ENCODE results near the gene TNFAIP8L3.
"Not testable (repeated sequence)": the region's sequence is repeated elsewhere in the genome, so short reads cannot be mapped to it uniquely, and the experiment has no call there.

Gene TNFAIP8L3

DNA sequence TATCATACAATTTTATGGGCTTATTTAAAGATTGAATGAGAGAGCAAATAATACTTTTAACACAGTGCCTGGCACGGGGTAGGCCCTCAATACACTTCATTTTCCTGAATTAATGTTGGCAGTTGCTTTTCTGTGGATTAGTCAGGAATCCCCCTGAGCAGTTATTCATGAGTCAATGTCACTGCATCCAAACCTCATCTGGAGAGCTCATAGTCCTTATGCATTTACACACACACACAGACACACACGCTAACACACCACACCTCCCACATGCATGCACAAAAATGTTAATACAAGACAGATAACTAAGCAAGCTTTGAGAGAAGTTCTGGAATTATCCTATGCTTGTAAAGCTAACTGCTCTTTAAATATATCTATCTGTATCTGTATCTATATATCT is 34.0 kb upstream of the TNFAIP8L3 start:
- no peak overlapping the region for H3K27ac ChIP-seq
- no peak for TF ChIP-seq ZFX (IDR thresholded peaks at IDR 0.05; ENCODE audit: borderline replicate concordance)
- TF ChIP-seq, protein P1, sequence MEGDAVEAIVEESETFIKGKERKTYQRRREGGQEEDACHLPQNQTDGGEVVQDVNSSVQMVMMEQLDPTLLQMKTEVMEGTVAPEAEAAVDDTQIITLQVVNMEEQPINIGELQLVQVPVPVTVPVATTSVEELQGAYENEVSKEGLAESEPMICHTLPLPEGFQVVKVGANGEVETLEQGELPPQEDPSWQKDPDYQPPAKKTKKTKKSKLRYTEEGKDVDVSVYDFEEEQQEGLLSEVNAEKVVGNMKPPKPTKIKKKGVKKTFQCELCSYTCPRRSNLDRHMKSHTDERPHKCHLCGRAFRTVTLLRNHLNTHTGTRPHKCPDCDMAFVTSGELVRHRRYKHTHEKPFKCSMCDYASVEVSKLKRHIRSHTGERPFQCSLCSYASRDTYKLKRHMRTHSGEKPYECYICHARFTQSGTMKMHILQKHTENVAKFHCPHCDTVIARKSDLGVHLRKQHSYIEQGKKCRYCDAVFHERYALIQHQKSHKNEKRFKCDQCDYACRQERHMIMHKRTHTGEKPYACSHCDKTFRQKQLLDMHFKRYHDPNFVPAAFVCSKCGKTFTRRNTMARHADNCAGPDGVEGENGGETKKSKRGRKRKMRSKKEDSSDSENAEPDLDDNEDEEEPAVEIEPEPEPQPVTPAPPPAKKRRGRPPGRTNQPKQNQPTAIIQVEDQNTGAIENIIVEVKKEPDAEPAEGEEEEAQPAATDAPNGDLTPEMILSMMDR (IDR thresholded peaks at IDR 0.05): no peak

DNA sequence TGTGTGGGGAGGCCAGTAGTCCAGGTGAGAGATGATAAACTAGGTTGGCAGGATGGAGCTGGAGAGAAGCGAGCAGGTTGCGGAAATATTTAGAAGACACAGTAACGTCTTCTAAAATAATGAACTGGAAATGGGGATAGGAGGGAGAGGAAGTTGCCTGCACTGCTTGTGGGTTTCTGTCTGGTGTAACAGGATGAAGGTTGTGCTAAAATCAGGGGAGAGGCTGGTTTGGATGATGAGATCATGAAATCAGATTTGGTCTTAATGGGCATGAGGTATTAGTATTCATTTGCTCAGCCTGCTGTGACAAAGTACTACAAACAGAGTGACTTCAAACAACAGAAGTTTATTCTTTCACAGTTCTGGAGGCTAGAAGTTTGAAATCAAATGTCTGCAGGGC is 32.1 kb upstream of the TNFAIP8L3 start:
- no peak overlapping the region for H3K27ac ChIP-seq
- TF ChIP-seq, protein P1 (IDR thresholded peaks at IDR 0.05): no peak
- TF ChIP-seq ZFX (IDR thresholded peaks at IDR 0.05; ENCODE audit: borderline replicate concordance): no peak

DNA sequence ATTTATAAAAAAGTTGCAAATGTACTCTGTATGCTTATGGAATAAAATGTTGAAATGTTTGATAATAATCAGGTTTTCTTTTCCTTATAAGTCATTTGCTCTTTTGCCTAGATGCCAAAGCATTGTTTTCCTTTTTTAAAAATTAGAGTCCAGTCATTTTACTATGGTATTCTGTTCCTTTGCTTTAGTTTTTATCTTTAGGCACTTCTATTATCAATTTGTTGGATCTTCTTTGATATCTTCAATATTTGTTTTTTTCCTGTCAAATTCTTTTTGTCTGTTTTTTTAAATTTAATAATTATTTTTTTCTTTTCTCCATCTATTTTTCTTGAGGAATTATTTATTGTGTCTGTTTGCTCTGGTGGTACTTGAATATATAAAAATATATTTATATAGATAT is 28.3 kb upstream of the TNFAIP8L3 start:
- not testable (repeated sequence) for H3K27ac ChIP-seq

DNA sequence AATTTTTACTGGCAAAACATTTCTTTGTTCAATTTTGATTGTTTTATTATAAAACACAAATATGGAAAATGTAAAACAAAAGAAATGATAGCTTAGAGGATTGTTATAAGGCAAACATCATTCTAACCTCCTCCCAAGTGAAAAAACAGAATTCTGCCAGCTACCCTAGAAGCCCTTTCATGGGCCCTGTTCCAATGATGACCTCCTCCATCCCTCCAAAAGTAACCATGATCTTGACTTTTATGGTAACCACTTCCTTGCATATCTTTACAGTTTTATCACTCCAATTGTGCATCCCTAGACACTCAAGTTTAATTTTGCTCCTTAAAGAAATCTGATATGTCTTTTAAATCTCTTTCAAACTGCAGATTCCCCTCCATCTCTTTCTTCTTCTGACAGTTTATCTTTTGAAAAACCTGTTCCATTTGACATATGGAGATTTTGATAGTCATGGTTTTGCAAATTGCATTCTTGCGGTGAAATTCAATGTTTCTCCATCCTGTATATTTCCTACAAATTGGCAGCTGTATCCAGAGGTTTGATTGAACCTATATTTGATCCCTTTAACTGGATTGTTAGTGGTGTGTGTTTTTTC is 27.0 kb upstream of the TNFAIP8L3 start:
- TF ChIP-seq, protein P1 (IDR thresholded peaks at IDR 0.05): no peak
- no peak for TF ChIP-seq ZFX (IDR thresholded peaks at IDR 0.05; ENCODE audit: borderline replicate concordance)

DNA sequence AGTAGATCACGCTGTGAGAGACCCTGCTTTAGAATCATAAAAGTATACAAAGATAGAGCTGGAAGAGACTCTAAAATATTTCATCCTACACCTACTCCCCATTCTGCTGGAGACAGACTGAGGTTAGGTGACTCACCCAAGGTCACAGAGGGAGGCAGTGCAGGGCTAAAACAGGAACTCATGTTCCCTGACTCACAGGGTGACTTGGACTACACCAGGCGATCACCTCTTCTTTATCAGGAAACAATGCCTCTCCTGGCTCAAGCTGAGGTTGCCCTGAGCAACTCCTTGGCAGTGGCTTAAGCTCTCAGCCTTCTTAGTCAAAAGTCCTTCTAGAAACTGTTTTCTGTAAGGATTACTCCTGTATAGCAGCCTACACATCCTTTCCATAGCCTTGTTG is 26.4 kb upstream of the TNFAIP8L3 start:
- H3K27ac ChIP-seq: no peak overlapping the region
- TF ChIP-seq, protein P1 (IDR thresholded peaks at IDR 0.05): no peak
- no peak for TF ChIP-seq ZFX (IDR thresholded peaks at IDR 0.05; ENCODE audit: borderline replicate concordance)

More for the DNA sequence above, 27.0 kb upstream of the TNFAIP8L3 start:
- H3K27ac ChIP-seq: no peak overlapping the region

DNA sequence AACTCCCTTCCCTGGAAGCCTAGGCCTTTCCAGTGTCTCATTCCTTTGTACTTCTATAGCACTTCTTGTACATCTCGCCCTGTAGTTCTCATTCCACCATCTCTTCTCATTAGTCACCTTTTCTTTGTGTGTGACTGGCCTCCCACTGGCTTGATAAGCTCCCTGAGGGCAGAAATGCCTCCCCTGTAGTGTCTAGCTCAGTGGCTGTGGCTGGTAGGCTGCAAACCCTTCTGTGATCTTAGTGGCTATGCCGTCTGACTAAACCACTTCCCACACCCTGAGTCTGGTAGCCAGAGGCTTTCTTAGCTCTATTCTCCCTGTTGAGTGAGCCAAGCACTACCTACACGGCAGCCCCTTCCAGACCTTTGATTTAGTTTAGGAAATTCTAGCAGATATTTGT is 24.4 kb upstream of the TNFAIP8L3 start:
- no peak overlapping the region for H3K27ac ChIP-seq
- TF ChIP-seq, protein P1 (IDR thresholded peaks at IDR 0.05): no peak
- no peak for TF ChIP-seq ZFX (IDR thresholded peaks at IDR 0.05; ENCODE audit: borderline replicate concordance)

DNA sequence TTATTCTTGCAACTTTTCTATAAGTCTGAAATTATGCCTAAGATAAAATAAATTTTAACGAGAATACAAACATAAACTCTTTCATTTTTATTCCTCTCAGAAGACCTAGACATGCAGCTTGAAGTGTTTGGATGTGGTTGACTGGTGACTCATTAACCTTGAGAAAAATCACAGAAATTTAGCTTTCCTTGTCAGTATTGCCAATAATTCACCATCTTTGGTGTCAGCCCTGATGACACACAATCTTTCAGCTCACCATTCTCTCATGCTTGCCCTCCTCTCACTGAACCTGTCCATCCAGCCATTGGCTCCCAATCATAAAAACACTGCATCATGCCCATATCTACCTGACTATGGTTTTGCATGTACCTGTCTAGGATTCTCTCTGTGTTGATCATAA is 22.6 kb upstream of the TNFAIP8L3 start:
- no peak for TF ChIP-seq ZFX (IDR thresholded peaks at IDR 0.05; ENCODE audit: borderline replicate concordance)
- TF ChIP-seq, protein P1 (IDR thresholded peaks at IDR 0.05): no peak
- no peak overlapping the region for H3K27ac ChIP-seq
